ENCODE data around the gene PPFIBP2. TPM values are rescaled to one million over a fixed set of nuclear protein-coding genes. Genes with fewer than 3 reads are reported as not detected.

The PPFIBP2 gene
- total RNA-seq, 1 experiment from 2014 or later, result 5.7 TPM

DNA sequence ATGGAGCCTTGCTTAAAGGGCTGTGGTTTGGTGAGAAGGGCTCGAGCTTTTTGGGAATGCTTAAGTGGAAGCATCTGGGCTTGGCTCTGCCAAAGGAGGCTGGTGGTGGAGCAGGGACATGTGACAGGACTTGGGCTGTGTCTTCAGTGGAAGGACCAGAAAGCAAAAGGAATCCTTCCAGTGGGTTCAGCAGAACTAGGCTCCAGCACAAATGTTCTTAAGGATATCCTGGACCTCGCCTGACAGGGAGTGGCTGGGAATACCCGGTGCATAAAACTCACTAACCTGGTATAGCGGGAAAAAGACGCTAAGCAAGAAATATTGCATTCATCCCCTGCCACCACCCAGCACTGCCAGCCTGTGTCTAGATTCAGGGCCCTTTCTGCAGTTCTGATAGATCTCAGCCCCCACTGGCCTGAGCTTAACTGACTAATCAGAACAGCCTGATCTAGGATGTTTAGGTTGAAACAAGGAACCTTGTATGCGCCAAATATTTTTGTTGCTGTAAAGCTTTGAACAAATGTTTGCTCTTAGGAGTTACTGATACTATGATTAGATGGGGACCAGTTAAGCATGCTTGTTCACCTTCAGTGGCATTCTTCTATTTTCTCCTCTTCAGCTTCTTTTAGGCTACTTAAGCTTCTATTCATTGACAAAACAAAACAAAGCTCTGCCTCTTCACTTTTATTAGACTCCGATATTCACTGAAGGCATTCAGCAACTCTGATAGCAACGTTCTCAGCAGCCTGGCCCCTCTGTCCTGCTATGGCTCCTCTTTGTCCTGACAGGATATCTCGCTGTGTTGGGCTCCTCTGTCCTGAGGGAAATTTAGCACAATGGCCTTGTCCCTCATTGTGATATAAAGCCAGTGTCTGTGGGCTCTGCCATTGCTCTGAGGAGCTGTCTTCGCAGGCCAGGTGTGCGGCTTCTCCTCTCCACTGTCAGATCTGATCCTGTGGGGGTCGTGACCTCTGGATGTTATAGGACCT is 25.0 kb downstream of the PPFIBP2 start:
- no peaks in the 10 kb centered on the region for H3K9me3 ChIP-seq (ENCODE audit: low read depth, low read length, poor library complexity, severe bottlenecking)
- TF ChIP-seq, protein P1, sequence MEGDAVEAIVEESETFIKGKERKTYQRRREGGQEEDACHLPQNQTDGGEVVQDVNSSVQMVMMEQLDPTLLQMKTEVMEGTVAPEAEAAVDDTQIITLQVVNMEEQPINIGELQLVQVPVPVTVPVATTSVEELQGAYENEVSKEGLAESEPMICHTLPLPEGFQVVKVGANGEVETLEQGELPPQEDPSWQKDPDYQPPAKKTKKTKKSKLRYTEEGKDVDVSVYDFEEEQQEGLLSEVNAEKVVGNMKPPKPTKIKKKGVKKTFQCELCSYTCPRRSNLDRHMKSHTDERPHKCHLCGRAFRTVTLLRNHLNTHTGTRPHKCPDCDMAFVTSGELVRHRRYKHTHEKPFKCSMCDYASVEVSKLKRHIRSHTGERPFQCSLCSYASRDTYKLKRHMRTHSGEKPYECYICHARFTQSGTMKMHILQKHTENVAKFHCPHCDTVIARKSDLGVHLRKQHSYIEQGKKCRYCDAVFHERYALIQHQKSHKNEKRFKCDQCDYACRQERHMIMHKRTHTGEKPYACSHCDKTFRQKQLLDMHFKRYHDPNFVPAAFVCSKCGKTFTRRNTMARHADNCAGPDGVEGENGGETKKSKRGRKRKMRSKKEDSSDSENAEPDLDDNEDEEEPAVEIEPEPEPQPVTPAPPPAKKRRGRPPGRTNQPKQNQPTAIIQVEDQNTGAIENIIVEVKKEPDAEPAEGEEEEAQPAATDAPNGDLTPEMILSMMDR (conservative IDR thresholded peaks at IDR 0.05; ENCODE audit: low read depth, low read length), result no peak
- no peak for TF ChIP-seq EZH2 (IDR thresholded peaks at IDR 0.05; ENCODE audit: borderline replicate concordance, low read depth, low read length, poor library complexity, severe bottlenecking)
- DNase-seq (ENCODE audit: low spot score), result no peak
- no peak overlapping the region for H3K27ac ChIP-seq (ENCODE audit: low read depth, low read length, poor library complexity, severe bottlenecking)
- intact Hi-C loops (cut with micrococcal nuclease; ENCODE audit: unreplicated experiment), result no loop called here
- BruUV-seq (replicated peaks), result no TSS peak
- H3K36me3 ChIP-seq (ENCODE audit: insufficient read depth, low read length, poor library complexity, severe bottlenecking), result no peaks in the 10 kb centered on the region
- H3K4me3 ChIP-seq (ENCODE audit: low read depth, low read length, poor library complexity, severe bottlenecking), result no peak overlapping the region
- no peaks in the 10 kb centered on the region for H3K4me1 ChIP-seq (ENCODE audit: insufficient read depth, low read length, poor library complexity, severe bottlenecking)
- H3K27me3 ChIP-seq (replicated peaks; ENCODE audit: insufficient read depth, low read depth, low read length, poor library complexity), result no peaks in the 10 kb centered on the region
- POLR2A ChIA-PET (ENCODE audit: low non-redundant PET), result no interaction called here
- CTCF ChIA-PET, result no interaction called here

DNA sequence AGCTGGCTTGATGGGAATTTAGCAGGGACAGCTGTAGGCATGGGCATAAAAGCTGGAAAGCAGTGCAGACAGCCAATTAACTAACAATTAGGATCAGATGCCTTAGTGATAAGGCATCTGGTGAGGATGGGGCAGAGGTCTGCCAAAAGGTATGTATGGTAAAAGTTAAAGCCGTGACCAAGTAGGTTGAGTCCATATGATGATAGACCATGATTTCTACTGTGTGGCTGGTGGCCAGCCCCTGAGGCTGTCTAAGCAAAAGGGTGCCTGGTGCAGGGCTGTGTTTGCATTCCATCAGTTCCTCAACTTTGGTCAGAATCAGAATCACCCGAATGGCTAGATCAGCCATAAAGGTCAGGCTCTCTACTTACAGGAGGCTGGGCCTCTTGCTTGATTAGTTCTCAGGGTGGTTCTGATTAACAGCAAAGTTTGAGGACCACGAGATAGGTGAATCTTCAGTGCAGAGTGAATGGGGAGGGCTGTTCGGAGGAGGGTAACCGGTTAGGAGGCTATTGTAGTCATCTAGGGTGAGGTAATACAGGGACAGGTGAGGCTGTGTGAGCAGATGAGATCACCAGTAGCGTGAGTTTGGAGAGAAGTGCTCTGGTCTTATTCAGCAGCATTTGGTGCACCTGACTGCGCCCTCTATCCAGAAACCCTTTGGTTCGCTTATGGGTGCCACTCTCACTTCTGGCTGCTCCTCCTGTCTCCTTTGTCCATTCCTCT is 27.2 kb downstream of the PPFIBP2 start:
- no peak for DNase-seq (ENCODE audit: low spot score)
- H3K36me3 ChIP-seq (ENCODE audit: insufficient read depth, low read length, poor library complexity, severe bottlenecking), result no peaks in the 10 kb centered on the region
- no peaks in the 10 kb centered on the region for H3K4me1 ChIP-seq (ENCODE audit: insufficient read depth, low read length, poor library complexity, severe bottlenecking)
- intact Hi-C loops (cut with micrococcal nuclease; ENCODE audit: unreplicated experiment), result no loop called here
- BruUV-seq (replicated peaks), result no TSS peak
- ChIA-PET POLR2A (ENCODE audit: low non-redundant PET) (no interaction called here), CTCF (no interaction called here)
- H3K9me3 ChIP-seq (ENCODE audit: low read depth, low read length, poor library complexity, severe bottlenecking), result no peaks in the 10 kb centered on the region
- TF ChIP-seq, protein P1 (conservative IDR thresholded peaks at IDR 0.05; ENCODE audit: low read depth, low read length), result no peak
- TF ChIP-seq EZH2 (IDR thresholded peaks at IDR 0.05; ENCODE audit: borderline replicate concordance, low read depth, low read length, poor library complexity, severe bottlenecking), result no peak
- no peak overlapping the region for H3K27ac ChIP-seq (ENCODE audit: low read depth, low read length, poor library complexity, severe bottlenecking)
- no peaks in the 10 kb centered on the region for H3K27me3 ChIP-seq (replicated peaks; ENCODE audit: insufficient read depth, low read depth, low read length, poor library complexity)
- no peak overlapping the region for H3K4me3 ChIP-seq (ENCODE audit: low read depth, low read length, poor library complexity, severe bottlenecking)

DNA sequence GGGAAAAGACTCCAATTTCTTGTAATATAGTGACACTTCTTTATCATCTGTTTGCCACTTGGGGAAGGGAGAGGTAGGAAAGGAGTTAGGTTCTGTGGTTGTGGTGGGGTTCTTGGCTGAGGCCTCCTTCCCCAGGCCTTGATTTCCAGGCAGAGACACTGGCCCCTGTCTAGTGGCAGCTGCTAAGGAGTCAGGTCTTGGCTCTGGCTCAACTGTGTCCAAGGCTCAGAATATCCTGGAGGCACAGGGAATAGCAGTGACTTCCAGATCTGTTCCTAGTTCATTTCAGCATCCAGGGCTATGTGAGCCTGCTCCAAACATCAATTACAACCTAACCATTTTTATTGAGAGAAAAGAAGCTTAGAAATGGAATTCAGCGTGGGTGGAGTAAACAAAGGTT is 29.5 kb downstream of the PPFIBP2 start:
- no peak overlapping the region for H3K27ac ChIP-seq (ENCODE audit: low read depth, low read length, poor library complexity, severe bottlenecking)
- H3K4me1 ChIP-seq (ENCODE audit: insufficient read depth, low read length, poor library complexity, severe bottlenecking), result no peaks in the 10 kb centered on the region
- no TSS peak for BruUV-seq (replicated peaks)
- no peaks in the 10 kb centered on the region for H3K27me3 ChIP-seq (replicated peaks; ENCODE audit: insufficient read depth, low read depth, low read length, poor library complexity)
- H3K36me3 ChIP-seq (ENCODE audit: insufficient read depth, low read length, poor library complexity, severe bottlenecking), result no peaks in the 10 kb centered on the region
- no peaks in the 10 kb centered on the region for H3K9me3 ChIP-seq (ENCODE audit: low read depth, low read length, poor library complexity, severe bottlenecking)
- H3K4me3 ChIP-seq (ENCODE audit: low read depth, low read length, poor library complexity, severe bottlenecking), result no peak overlapping the region
- no peak for DNase-seq (ENCODE audit: low spot score)
- intact Hi-C loops (cut with micrococcal nuclease; ENCODE audit: unreplicated experiment), result no loop called here
- CTCF ChIA-PET, result no interaction called here
- TF ChIP-seq EZH2 (IDR thresholded peaks at IDR 0.05; ENCODE audit: borderline replicate concordance, low read depth, low read length, poor library complexity, severe bottlenecking), result no peak
- POLR2A ChIA-PET (ENCODE audit: low non-redundant PET), result no interaction called here
